AG09309 (cell line): ENCODE data around the gene SLC12A2.

Source experiments
- DNase-seq: peaks from one replicate; pipeline ENCODE4 v3.0.0-alpha.2; 2010; ENCODE audit warnings: low read depth
- H3K4me3 ChIP-seq: 2 replicates; pipeline ENCODE4 v1.5.1; 2011; ENCODE audit warnings: mild to moderate bottlenecking, low read depth, low read length, moderate library complexity; ENCODE audit not compliant: control insufficient read depth
- TF ChIP-seq, protein P1 (sequence below): IDR thresholded peaks from 2 replicates; pipeline ENCODE4 v1.5.1; 2011; ENCODE audit warnings: mild to moderate bottlenecking, low read depth, low read length, inconsistent platforms; ENCODE audit not compliant: insufficient read depth, control insufficient read depth; ENCODE audit errors: missing control alignments

Gene SLC12A2

DNA sequence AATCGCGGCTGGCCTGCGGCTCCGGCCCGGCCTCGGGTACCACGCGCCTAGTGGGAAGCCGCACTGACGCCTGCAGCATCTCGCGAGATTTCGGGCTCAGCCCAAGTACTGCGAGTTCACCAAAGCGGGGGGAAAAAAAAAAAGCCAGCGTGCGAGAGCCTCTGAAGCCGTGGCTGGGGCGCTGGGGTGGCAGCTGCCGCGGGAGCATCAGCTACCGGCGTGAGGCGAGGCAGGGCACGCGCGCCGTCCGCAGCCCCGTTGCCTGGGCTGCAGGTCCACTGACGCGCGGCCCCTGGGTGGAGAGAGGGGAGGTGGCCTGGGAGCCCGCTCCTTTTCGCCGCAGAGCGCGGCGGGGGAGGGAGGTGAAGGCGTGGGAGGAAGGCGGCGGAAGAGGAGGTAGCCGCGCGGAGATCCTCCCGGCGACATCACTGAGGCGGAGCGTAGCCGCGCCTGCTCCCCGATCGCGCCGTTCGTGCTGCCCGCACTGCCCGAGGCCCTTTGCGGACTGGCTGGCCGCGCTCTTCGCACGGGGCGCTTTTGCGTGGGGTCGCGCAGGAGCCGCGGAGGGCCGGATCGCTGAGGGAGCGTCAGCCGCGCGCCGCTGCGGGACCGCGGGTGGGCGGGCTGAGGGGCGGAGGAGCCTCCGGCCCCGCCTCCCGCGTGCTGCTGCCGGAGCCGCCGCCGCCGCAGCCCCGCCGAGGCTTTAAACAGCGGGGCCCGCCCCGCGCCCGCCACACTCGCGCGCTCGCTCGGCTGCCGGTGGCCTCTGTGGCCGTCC, at the start of gene SLC12A2:
Gene SLC12A2, plus strand, starts transcription at position 734 of the 778 bp plus-strand sequence. CDS start 189 bp downstream, outside the sequence.
- H3K4me3 ChIP-seq: peak within 1 kb of the TSS; percentile 81
- DNase-seq: peak; percentile 81
- TF ChIP-seq, protein P1, sequence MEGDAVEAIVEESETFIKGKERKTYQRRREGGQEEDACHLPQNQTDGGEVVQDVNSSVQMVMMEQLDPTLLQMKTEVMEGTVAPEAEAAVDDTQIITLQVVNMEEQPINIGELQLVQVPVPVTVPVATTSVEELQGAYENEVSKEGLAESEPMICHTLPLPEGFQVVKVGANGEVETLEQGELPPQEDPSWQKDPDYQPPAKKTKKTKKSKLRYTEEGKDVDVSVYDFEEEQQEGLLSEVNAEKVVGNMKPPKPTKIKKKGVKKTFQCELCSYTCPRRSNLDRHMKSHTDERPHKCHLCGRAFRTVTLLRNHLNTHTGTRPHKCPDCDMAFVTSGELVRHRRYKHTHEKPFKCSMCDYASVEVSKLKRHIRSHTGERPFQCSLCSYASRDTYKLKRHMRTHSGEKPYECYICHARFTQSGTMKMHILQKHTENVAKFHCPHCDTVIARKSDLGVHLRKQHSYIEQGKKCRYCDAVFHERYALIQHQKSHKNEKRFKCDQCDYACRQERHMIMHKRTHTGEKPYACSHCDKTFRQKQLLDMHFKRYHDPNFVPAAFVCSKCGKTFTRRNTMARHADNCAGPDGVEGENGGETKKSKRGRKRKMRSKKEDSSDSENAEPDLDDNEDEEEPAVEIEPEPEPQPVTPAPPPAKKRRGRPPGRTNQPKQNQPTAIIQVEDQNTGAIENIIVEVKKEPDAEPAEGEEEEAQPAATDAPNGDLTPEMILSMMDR: no peak

DNA sequence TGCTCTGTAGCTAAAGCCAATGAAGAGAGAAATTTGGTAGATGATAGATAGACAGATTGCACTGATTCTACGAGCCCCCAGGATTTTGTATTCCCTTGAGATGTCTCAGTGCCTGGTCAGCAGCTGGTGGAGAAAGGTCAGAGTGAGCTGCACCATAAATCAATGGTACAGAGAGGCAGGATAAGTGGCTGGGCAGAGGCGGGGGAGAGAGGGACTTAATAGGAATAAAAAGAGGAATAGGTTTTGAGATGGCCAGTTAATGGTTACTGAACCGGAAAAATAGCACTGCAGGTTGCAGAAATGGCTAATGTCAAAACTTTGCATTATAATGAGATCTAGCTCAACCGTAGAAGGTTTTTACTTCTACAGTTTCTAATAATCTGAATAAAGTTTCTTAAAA, 47.9 kb upstream of the SLC12A2 start:
- no peak overlapping the region for H3K4me3 ChIP-seq
- no peak for DNase-seq
- TF ChIP-seq, protein P1: no peak

DNA sequence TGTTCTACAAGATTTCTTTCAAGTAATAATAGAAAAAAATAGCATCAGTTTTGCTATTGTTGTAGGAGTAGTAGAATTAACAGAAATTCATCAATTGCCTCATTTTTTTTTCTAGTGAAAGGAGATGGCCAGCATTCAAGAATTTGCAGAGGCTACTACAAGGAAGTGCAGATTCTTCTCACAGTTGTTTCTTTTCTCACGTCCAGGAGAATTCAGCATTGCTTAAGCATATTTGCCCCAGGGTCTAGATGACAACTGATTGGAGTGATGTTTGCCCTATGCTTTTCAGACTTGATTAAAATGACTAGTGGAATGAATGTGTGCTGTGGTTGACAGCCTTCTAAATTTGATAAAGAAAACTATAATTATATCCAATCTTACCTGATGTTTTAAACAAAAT, 46.6 kb upstream of the SLC12A2 start:
- TF ChIP-seq, protein P1: no peak
- DNase-seq: no peak
- H3K4me3 ChIP-seq: no peak overlapping the region

DNA sequence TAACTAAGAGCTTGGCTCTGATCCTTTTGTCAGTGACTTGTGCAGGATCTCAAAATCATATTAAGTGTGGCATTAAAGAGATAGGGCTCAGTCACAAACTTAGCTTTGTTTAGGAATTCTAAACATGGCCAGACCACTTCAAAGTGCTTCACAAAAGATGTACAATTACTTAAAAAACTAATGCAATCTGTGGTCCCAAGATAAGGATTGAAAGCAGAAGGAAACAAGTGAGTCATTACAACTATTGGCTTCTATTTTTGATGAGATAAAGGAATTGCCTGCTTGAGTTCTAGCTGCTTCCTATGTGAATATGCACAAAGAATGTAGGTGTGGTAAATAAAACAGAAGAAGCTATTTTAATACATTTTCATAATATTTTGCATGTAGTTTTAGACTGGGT, 44.9 kb upstream of the SLC12A2 start:
- DNase-seq: no peak
- no peak overlapping the region for H3K4me3 ChIP-seq
- TF ChIP-seq, protein P1: no peak

DNA sequence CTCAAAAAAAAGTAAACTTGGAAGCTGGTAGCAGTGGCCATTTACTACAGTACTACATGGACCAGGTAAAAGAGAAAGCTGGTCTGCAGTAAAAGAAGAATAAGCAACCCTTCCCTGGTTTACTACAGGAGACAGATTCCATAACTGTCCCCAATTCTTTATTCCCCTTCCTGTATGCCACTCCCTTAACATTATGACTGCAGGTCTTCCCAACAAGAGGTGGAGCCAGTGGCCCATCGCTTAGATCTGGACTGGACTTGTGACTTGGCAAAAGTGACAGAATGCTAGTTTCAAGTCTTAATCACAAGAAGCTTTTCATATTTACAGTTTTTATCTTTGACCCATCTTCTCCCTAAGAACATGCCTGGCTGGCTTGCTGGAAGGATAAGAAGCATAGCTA, 42.6 kb upstream of the SLC12A2 start:
- TF ChIP-seq, protein P1: no peak
- DNase-seq: no peak
- H3K4me3 ChIP-seq: no peak overlapping the region

DNA sequence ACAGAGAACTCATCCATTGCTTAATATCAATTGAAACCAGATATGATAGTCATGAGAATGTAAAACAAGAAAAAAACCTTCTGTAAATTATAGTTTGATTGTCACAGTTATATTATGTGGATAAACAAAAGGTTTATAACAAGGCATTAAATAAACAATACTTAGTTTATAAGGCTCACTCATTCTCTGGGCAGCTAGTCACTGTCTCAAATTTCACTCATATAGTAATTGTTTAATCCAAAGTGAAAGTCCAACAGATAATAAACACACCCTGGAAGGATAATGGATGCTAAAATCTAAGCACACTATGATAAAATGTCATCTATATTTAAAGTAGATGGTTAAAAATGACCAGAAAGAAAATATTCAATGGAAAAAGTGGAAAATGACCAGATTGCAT, 30.8 kb upstream of the SLC12A2 start:
- DNase-seq: no peak
- H3K4me3 ChIP-seq: no peak overlapping the region
- TF ChIP-seq, protein P1: no peak
